Loucy (cell line): ENCODE data around the gene ICAM5.
"Not testable (repeated sequence)": the region's sequence is repeated elsewhere in the genome, so short reads cannot be mapped to it uniquely, and the experiment has no call there.

Source experiments
- H2AFZ ChIP-seq: fragments of 200-600 bp; sonication (generic); 2 replicates; pipeline ENCODE4 v1.6.0; 2016; ENCODE audit warnings: antibody characterized with exemption, mild to moderate bottlenecking, low read length, moderate library complexity
- H3F3A ChIP-seq: fragments of 200-600 bp; 2 replicates; pipeline ENCODE4 v1.6.0; 2016; ENCODE audit warnings: antibody characterized with exemption, low read depth, mild to moderate bottlenecking
- H3K27me3 ChIP-seq: fragments of 200-600 bp; sonication (generic); 2 replicates; pipeline ENCODE4 v1.6.1; 2014; ENCODE audit warnings: low read length, mild to moderate bottlenecking; ENCODE audit not compliant: insufficient read depth, poor library complexity, severe bottlenecking
- H3K36me3 ChIP-seq: fragments of 200-600 bp; sonication (generic); 2 replicates; pipeline ENCODE4 v1.6.1; 2016; ENCODE audit warnings: low read length; ENCODE audit not compliant: insufficient read depth
- H3K4me1 ChIP-seq: fragments of 200-600 bp; sonication (generic); 2 replicates; pipeline ENCODE4 v1.5.1; 2014; ENCODE audit warnings: low read length, mild to moderate bottlenecking; ENCODE audit not compliant: insufficient read depth, poor library complexity, severe bottlenecking
- H3K4me2 ChIP-seq: fragments of 200-600 bp; sonication (generic); 2 replicates; pipeline ENCODE4 v1.6.0; 2014; ENCODE audit warnings: antibody characterized with exemption, low read length, low read depth, mild to moderate bottlenecking; ENCODE audit not compliant: poor library complexity, severe bottlenecking
- H3K4me3 ChIP-seq: fragments of 200-600 bp; sonication (generic); 2 replicates; pipeline ENCODE4 v1.5.1; 2014; ENCODE audit warnings: low read length, mild to moderate bottlenecking, mixed read lengths; ENCODE audit not compliant: poor library complexity, severe bottlenecking
- H3K79me2 ChIP-seq: fragments of 200-600 bp; sonication (generic); 2 replicates; pipeline ENCODE4 v1.6.1; 2014; ENCODE audit warnings: low read length; ENCODE audit not compliant: insufficient read depth
- H3K9ac ChIP-seq: fragments of 200-600 bp; sonication (generic); 2 replicates; pipeline ENCODE4 v1.6.0; 2014; ENCODE audit warnings: mild to moderate bottlenecking, low read depth, low read length, moderate library complexity; ENCODE audit not compliant: poor library complexity, severe bottlenecking
- H3K9me2 ChIP-seq: fragments of 200-600 bp; sonication (generic); replicated peaks from 2 replicates; pipeline ENCODE4 v1.6.1; 2016; ENCODE audit warnings: low read depth, low read length, mixed read lengths
- H3K9me3 ChIP-seq: fragments of 200-600 bp; sonication (generic); 2 replicates; pipeline ENCODE4 v1.6.1; 2014; ENCODE audit warnings: mild to moderate bottlenecking, antibody characterized with exemption, low read length, low read depth; ENCODE audit not compliant: insufficient read depth
- H4K20me1 ChIP-seq: fragments of 200-600 bp; sonication (generic); 2 replicates; pipeline ENCODE4 v1.6.0; 2014; ENCODE audit warnings: antibody characterized with exemption, low read length, mild to moderate bottlenecking; ENCODE audit not compliant: insufficient read depth, poor library complexity, severe bottlenecking
- EZH2phosphoT487 ChIP-seq: fragments of 200-600 bp; IDR thresholded peaks from 2 replicates; pipeline ENCODE4 v1.6.1; 2018; ENCODE audit warnings: antibody characterized with exemption, mild to moderate bottlenecking, moderate library complexity, borderline replicate concordance
- TF ChIP-seq, protein P1 (sequence below): fragments of 200-600 bp; sonication (generic); conservative IDR thresholded peaks from 2 replicates; pipeline ENCODE4 v1.5.1; 2014; ENCODE audit warnings: mild to moderate bottlenecking, antibody characterized with exemption, low read length

ICAM5 gene

DNA sequence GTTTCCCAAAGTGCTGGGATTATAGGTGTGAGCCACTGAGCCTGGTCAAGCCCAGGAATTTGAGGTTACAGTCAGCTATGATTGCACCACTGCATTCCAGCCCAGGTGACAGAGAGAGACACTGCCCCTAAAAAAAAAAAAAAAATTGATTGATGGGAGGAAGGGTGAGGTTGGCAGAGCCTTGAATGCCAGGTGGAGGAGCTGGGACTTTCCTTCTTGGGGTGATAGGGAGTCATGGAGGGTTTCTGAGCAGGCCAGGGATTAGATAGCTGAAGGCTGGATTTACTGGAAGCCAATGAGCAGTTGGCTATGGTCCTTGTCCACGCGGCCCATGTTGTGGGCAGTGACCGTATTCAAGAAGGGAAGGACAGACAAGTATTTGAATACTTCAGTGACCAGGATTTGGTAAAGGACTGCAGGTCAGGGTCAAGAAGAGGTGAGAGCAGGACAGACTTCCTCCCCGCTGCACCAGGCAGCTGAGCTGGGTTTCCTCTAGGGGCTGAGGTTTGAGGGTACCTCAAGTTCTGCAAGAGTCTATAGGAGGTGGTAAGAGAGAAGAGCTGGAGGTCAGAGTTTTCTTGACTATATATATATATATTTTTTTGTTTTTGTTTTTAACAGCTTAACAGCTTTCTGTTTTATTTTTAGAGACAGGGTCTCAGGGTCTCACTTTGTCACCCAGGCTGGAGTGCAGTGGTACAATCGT is 9.9 kb upstream of the ICAM5 start:
- Histone ChIP-seq H2AFZ (no peak overlapping the region), H3K9ac (no peak overlapping the region)

DNA sequence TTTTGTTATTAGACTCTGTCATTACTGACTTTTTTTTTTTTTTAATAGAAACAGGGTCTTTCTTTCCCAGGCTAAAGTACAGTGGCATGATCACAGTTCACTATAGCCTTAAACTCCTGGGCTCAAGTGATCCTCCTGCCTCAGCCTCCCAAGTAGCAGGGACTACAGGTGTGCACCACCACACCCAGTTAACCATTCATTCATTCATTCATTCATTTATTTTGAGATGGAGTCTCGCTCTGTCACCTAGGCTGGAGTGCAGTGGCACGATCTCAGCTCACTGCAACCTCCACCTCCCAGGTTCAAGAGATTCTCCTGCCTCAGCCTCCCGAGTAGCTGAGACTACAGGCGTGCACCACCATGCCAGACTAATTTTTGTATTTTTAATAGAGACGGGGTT is 7.7 kb upstream of the ICAM5 start:
- H3K9me2 ChIP-seq, H3K4me3 ChIP-seq, H3K4me2 ChIP-seq, H3K79me2 ChIP-seq, H3F3A ChIP-seq, H3K9ac ChIP-seq, H3K9me3 ChIP-seq, H2AFZ ChIP-seq, H3K27me3 ChIP-seq, H4K20me1 ChIP-seq: not testable (repeated sequence)
- H3K4me1 ChIP-seq = peaks cover 23% of the 10 kb centered on the region
- peaks cover 17% of the 10 kb centered on the region; the same call in 1 of the 2 replicates for H3K36me3 ChIP-seq

More for the DNA sequence above, 9.9 kb upstream of the ICAM5 start:
- H3K4me1 ChIP-seq = peaks cover 9% of the 10 kb centered on the region
- peaks cover 3% of the 10 kb centered on the region for H4K20me1 ChIP-seq
- no peaks in the 10 kb centered on the region for H3F3A ChIP-seq
- no peaks in the 10 kb centered on the region for H3K9me2 ChIP-seq
- TF ChIP-seq, protein P1, sequence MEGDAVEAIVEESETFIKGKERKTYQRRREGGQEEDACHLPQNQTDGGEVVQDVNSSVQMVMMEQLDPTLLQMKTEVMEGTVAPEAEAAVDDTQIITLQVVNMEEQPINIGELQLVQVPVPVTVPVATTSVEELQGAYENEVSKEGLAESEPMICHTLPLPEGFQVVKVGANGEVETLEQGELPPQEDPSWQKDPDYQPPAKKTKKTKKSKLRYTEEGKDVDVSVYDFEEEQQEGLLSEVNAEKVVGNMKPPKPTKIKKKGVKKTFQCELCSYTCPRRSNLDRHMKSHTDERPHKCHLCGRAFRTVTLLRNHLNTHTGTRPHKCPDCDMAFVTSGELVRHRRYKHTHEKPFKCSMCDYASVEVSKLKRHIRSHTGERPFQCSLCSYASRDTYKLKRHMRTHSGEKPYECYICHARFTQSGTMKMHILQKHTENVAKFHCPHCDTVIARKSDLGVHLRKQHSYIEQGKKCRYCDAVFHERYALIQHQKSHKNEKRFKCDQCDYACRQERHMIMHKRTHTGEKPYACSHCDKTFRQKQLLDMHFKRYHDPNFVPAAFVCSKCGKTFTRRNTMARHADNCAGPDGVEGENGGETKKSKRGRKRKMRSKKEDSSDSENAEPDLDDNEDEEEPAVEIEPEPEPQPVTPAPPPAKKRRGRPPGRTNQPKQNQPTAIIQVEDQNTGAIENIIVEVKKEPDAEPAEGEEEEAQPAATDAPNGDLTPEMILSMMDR = no peak
- no peak for TF ChIP-seq EZH2phosphoT487
- H3K79me2 ChIP-seq = no peaks in the 10 kb centered on the region
- peaks cover 9% of the 10 kb centered on the region; the same call in 1 of the 2 replicates for H3K36me3 ChIP-seq
- H3K9me3 ChIP-seq = no peaks in the 10 kb centered on the region
- peak overlapping the region; percentile 47 for H3K4me2 ChIP-seq
- no peak overlapping the region for H3K4me3 ChIP-seq
- no peaks in the 10 kb centered on the region for H3K27me3 ChIP-seq

DNA sequence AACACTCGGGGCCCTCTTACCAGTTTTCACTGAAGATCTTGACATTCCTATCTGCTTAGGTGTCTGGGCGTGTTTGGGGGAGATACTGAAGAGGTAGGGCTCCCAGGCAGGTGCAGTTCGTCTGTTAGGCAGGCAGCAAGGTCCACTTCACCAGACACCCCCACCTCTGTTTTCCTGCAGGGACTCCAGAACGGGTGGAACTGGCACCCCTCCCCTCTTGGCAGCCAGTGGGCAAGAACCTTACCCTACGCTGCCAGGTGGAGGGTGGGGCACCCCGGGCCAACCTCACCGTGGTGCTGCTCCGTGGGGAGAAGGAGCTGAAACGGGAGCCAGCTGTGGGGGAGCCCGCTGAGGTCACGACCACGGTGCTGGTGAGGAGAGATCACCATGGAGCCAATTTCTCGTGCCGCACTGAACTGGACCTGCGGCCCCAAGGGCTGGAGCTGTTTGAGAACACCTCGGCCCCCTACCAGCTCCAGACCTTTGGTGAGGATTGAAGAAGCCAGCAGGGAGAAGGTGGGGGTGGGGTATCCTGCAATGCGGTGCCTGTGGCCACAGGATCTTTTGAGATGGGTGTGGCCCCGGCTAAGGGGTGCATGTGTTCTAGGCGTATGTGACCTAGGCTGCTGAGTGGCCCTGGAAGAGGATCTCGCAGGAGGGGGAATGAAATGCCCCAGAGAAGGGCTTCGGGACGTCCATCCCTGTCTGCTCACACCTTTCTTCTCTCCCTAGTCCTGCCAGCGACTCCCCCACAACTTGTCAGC is 6.3 kb upstream of the ICAM5 start:
- no peaks in the 10 kb centered on the region for H3K9me2 ChIP-seq
- no peak overlapping the region for H3K4me2 ChIP-seq
- H3K9ac ChIP-seq = no peak overlapping the region
- no peaks in the 10 kb centered on the region for H3K79me2 ChIP-seq
- H2AFZ ChIP-seq = no peak overlapping the region
- no peaks in the 10 kb centered on the region for H3K27me3 ChIP-seq
- peaks cover 17% of the 10 kb centered on the region; the same call in 1 of the 2 replicates for H3K36me3 ChIP-seq
- H3F3A ChIP-seq = no peaks in the 10 kb centered on the region
- H3K4me1 ChIP-seq = peaks cover 30% of the 10 kb centered on the region
- no peak for TF ChIP-seq EZH2phosphoT487
- no peaks in the 10 kb centered on the region for H3K9me3 ChIP-seq
- H3K4me3 ChIP-seq = no peak overlapping the region
- peaks cover 3% of the 10 kb centered on the region for H4K20me1 ChIP-seq

DNA sequence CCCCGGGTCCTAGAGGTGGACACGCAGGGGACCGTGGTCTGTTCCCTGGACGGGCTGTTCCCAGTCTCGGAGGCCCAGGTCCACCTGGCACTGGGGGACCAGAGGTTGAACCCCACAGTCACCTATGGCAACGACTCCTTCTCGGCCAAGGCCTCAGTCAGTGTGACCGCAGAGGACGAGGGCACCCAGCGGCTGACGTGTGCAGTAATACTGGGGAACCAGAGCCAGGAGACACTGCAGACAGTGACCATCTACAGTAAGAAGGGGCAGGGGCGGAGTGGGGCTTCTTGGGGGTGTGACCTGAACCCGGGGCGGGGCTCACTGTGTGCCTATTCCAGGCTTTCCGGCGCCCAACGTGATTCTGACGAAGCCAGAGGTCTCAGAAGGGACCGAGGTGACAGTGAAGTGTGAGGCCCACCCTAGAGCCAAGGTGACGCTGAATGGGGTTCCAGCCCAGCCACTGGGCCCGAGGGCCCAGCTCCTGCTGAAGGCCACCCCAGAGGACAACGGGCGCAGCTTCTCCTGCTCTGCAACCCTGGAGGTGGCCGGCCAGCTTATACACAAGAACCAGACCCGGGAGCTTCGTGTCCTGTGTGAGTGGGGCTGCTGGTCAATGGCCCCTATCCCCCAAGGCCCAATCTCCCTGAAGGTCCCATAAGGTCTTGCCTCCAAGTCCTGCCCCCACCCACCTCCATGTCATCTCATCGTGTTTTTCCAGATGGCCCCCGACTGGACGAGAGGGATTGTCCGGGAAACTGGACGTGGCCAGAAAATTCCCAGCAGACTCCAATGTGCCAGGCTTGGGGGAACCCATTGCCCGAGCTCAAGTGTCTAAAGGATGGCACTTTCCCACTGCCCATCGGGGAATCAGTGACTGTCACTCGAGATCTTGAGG is 5.4 kb upstream of the ICAM5 start:
- TF ChIP-seq, protein P1 = no peak
- no peak for TF ChIP-seq EZH2phosphoT487
- H3K9me3 ChIP-seq = no peaks in the 10 kb centered on the region
- H3K4me2 ChIP-seq = no peak overlapping the region
- no peak overlapping the region for H3K9ac ChIP-seq
- H4K20me1 ChIP-seq = peaks cover 3% of the 10 kb centered on the region
- peaks cover 36% of the 10 kb centered on the region for H3K4me1 ChIP-seq
- no peak overlapping the region for H3K4me3 ChIP-seq
- no peaks in the 10 kb centered on the region for H3K79me2 ChIP-seq
- no peaks in the 10 kb centered on the region for H3F3A ChIP-seq
- no peak overlapping the region for H2AFZ ChIP-seq
- peaks cover 17% of the 10 kb centered on the region; the same call in 1 of the 2 replicates for H3K36me3 ChIP-seq
- H3K27me3 ChIP-seq = no peaks in the 10 kb centered on the region
- H3K9me2 ChIP-seq = no peaks in the 10 kb centered on the region
